ENCODE data around the gene MICAL3. TPM values are rescaled to one million over a fixed set of nuclear protein-coding genes. Genes with fewer than 3 reads are reported as not detected.
"Not testable (repeated sequence)": the region's sequence is repeated elsewhere in the genome, so short reads cannot be mapped to it uniquely, and the experiment has no call there.

Gene MICAL3
- total and polyA plus RNA-seq, 2 of the 8 experiments (the other 6 are each of a cell fraction or from before 2014, with no cell fraction given) = 8.3 to 41.8 TPM

DNA sequence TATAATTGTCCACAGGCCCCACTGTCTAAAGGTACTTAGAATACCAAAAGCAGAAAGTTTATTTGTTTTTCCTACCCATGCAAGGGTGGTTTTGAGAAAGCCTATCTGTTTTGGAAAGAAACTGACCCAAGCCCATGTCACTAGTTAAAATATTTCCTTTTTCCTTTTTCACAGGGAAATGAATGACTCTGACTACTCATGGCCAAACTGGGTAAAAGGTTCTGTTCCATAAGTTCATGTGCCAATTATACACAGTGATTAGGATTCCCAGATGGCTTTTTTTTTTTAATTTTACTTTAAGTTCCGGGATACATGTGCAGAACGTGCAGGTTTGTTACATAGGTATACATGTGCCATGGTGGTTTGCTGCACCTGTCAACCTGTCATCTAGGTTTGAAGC lies 31.4 kb downstream of the MICAL3 start:
- CTCF ChIA-PET (ENCODE audit: partially characterized antibody) = interaction anchor here (0.8 kb wide), 1 partner anchor 79 kb away, joined by 3 read pairs; no protein-coding TSS in a partner anchor
- H3K56ac ChIP-seq (replicated peaks; ENCODE audit: insufficient read length, low read depth, low read length); POLR2A ChIA-PET (ENCODE audit: partially characterized antibody); H2AK5ac ChIP-seq (ENCODE audit: low read depth, low read length); H2AFZ ChIP-seq (ENCODE audit: low read length); H3K27ac ChIP-seq (ENCODE audit: low read depth, low read length); H2BK20ac ChIP-seq (ENCODE audit: low read length); H2BK15ac ChIP-seq (ENCODE audit: low read length); FAIRE-seq; H3K23me2 ChIP-seq (ENCODE audit: low read depth, low read length); H3K27me3 ChIP-seq (replicated peaks in 1 of 4; ENCODE audit: control insufficient read depth in 3 of 4, extremely low read depth in 1 of 4, insufficient read depth in 3 of 4, low read length in 3 of 4); H3K14ac ChIP-seq (ENCODE audit: insufficient read length); H4K8ac ChIP-seq (ENCODE audit: extremely low read depth, insufficient read depth, low read length); H3K36me3 ChIP-seq (ENCODE audit: control insufficient read depth in 2 of 4, insufficient read depth in 4 of 4, low read length in 3 of 4); H3K9ac ChIP-seq (replicated peaks in 1 of 4; ENCODE audit: extremely low read depth in 1 of 4, low read depth in 3 of 4, low read length in 3 of 4); H3K4me3 ChIP-seq (ENCODE audit: extremely low read depth in 1 of 4, insufficient read depth in 2 of 4, low read depth in 3 of 4, low read length in 4 of 4); H3K23ac ChIP-seq (ENCODE audit: insufficient read length); DNase-seq (ENCODE audit: low read depth in 1 of 2, low spot score in 2 of 2); H2BK5ac ChIP-seq (ENCODE audit: low read depth, low read length); H2BK12ac ChIP-seq (ENCODE audit: low read depth, low read length); H3K4ac ChIP-seq (replicated peaks; ENCODE audit: insufficient read length, low read depth, low read length); H2BK120ac ChIP-seq (replicated peaks; ENCODE audit: low read depth, low read length); H3K4me2 ChIP-seq (ENCODE audit: insufficient read depth in 1 of 2, low read depth in 2 of 2, low read length in 2 of 2); H3K18ac ChIP-seq (ENCODE audit: extremely low read depth, low read length); H4K91ac ChIP-seq (replicated peaks; ENCODE audit: insufficient read length, low read length); H4K5ac ChIP-seq (ENCODE audit: insufficient read length, low read depth, low read length); H3K9me3 ChIP-seq (ENCODE audit: insufficient read depth in 2 of 2, low read depth in 1 of 2, low read length in 1 of 2): not testable (repeated sequence)
- Histone ChIP-seq H3K4me1 (replicated peaks in 1 of 4; ENCODE audit: control insufficient read depth in 3 of 4, insufficient read depth in 4 of 4, low read length in 3 of 4) (peaks cover 4 to 13% (median 7%) of the 10 kb centered on the region in 4 experiments; a peak in 6 of 7 replicates), H3K79me1 (ENCODE audit: low read depth, low read length) (peaks cover 15% of the 10 kb centered on the region), H4K20me1 (replicated peaks in 1 of 2; ENCODE audit: control insufficient read depth in 1 of 2, insufficient read depth in 2 of 2, low read length in 2 of 2) (peaks cover 13 to 18% of the 10 kb centered on the region in 2 experiments), H3K79me2 (ENCODE audit: control insufficient read depth in 1 of 2, insufficient read depth in 2 of 2, low read length in 2 of 2) (peaks cover 0 to 82% of the 10 kb centered on the region in 2 experiments; a peak in 3 of 4 replicates)
- WGBS, 2 experiments (ENCODE audit: extremely low coverage in 1 of 2, insufficient coverage in 1 of 2, insufficient read length in 1 of 2, insufficient replicate concordance in 2 of 2, low coverage in 1 of 2, low lambda C conversion rate in 2 of 2, missing lambda C conversion rate in 1 of 2) = 94% methylated on average over 2 of the region's 2 CpGs; no CpG with 5 or more reads in 1 of the 2 experiments

DNA sequence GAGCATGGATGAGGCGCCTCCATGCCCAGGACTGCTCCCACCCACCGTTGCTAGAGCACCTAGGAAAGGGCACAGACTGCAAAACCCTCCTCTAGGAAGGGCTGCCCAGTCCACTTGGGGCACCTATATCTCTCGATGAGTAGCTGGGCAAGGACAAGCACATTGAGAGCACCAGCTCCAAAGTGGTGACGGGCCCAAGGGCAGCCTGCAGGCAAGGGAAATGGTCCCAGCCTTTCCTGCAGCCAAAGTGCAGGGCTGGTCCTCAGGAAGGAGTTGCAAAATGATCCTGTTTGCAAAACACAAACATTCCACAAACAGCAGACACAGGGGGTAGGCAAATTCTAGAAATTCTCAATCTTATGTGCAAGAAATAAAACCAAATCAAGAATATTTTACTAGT lies 32.4 kb downstream of the MICAL3 start:
- WGBS, 2 experiments (ENCODE audit: extremely low coverage in 1 of 2, insufficient coverage in 1 of 2, insufficient read length in 1 of 2, insufficient replicate concordance in 2 of 2, low coverage in 1 of 2, low lambda C conversion rate in 2 of 2, missing lambda C conversion rate in 1 of 2) = 90% methylated on average over 4 of the region's 4 CpGs; no CpG with 5 or more reads in 1 of the 2 experiments
- H2BK12ac ChIP-seq (ENCODE audit: low read depth, low read length); H3K14ac ChIP-seq (ENCODE audit: insufficient read length); H3K36me3 ChIP-seq (ENCODE audit: control insufficient read depth in 2 of 4, insufficient read depth in 4 of 4, low read length in 3 of 4); H2BK15ac ChIP-seq (ENCODE audit: low read length); H3K23ac ChIP-seq (ENCODE audit: insufficient read length); H3K9me3 ChIP-seq (ENCODE audit: insufficient read depth in 2 of 2, low read depth in 1 of 2, low read length in 1 of 2); H3K23me2 ChIP-seq (ENCODE audit: low read depth, low read length); H2BK20ac ChIP-seq (ENCODE audit: low read length); H3K4me3 ChIP-seq (ENCODE audit: extremely low read depth in 1 of 4, insufficient read depth in 2 of 4, low read depth in 3 of 4, low read length in 4 of 4); H3K27ac ChIP-seq (ENCODE audit: low read depth, low read length); H3K4me2 ChIP-seq (ENCODE audit: insufficient read depth in 1 of 2, low read depth in 2 of 2, low read length in 2 of 2); H3K27me3 ChIP-seq (replicated peaks in 1 of 4; ENCODE audit: control insufficient read depth in 3 of 4, extremely low read depth in 1 of 4, insufficient read depth in 3 of 4, low read length in 3 of 4); H4K5ac ChIP-seq (ENCODE audit: insufficient read length, low read depth, low read length); H2BK5ac ChIP-seq (ENCODE audit: low read depth, low read length); H4K91ac ChIP-seq (replicated peaks; ENCODE audit: insufficient read length, low read length); H3K9ac ChIP-seq (replicated peaks in 1 of 4; ENCODE audit: extremely low read depth in 1 of 4, low read depth in 3 of 4, low read length in 3 of 4); DNase-seq (ENCODE audit: low read depth in 1 of 2, low spot score in 2 of 2); H2AK5ac ChIP-seq (ENCODE audit: low read depth, low read length); H4K8ac ChIP-seq (ENCODE audit: extremely low read depth, insufficient read depth, low read length); H2AFZ ChIP-seq (ENCODE audit: low read length); H3K18ac ChIP-seq (ENCODE audit: extremely low read depth, low read length); POLR2A ChIA-PET (ENCODE audit: partially characterized antibody); H3K56ac ChIP-seq (replicated peaks; ENCODE audit: insufficient read length, low read depth, low read length); H2BK120ac ChIP-seq (replicated peaks; ENCODE audit: low read depth, low read length); CTCF ChIA-PET (ENCODE audit: partially characterized antibody); H3K4ac ChIP-seq (replicated peaks; ENCODE audit: insufficient read length, low read depth, low read length): not testable (repeated sequence)
- H4K20me1 ChIP-seq (replicated peaks in 1 of 2; ENCODE audit: control insufficient read depth in 1 of 2, insufficient read depth in 2 of 2, low read length in 2 of 2) = peaks cover 13 to 23% of the 10 kb centered on the region in 2 experiments
- H3K79me1 ChIP-seq (ENCODE audit: low read depth, low read length) = peaks cover 21% of the 10 kb centered on the region
- H3K4me1 ChIP-seq (replicated peaks in 1 of 4; ENCODE audit: control insufficient read depth in 3 of 4, insufficient read depth in 4 of 4, low read length in 3 of 4) = peaks cover 4 to 13% (median 7%) of the 10 kb centered on the region in 4 experiments; a peak in 6 of 7 replicates
- H3K79me2 ChIP-seq (ENCODE audit: control insufficient read depth in 1 of 2, insufficient read depth in 2 of 2, low read length in 2 of 2) = peaks cover 5 to 83% of the 10 kb centered on the region in 2 experiments
- FAIRE-seq = peak; percentile 42
